Daoy (cell line): ENCODE results near the gene PRDX1. TPM values are rescaled to one million over a fixed set of nuclear protein-coding genes. Genes with fewer than 3 reads are reported as not detected.

Source experiments
- DNase-seq: peaks from one replicate; pipeline ENCODE4 v3.0.0-alpha.2; 2015; ENCODE audit warnings: low read depth
- total RNA-seq: library from RNA; depleted of rRNA; stranded (reverse); fragments of >200 nt; shearing (Covaris generic); gene quantifications from 2 replicates; pipeline ENCODE4 v1.2.3, GENCODE V29; 2014; rRNA removed

PRDX1 gene
- total RNA-seq, 1 experiment from 2014 or later = 791 TPM

DNA sequence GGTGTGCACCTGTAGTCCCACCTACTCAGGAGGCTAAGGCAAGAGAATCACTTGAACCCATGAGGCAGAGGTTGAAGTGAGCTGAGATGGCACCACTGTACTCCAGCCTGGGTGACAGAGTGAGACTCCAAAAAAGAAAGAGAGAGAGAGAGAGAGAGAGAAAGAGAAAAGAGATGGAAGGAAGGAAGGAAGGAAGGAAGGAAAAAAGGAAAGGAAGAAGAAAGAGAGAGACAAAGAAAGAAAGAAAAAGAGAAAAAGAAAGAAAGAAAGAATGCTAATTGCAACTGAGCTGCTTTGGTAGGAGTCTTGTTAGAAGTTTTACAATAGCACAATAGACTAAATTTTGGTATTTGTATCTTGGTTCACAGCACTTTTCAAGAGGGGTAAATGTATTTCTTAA is 56.4 kb downstream of the PRDX1 start:
- DNase-seq = no peak

Other genes starting within 250 kb of the PRDX1 start
- not detected in 2 replicates for gene HPDL, start 195.0 kb downstream of the PRDX1 start, total RNA-seq
- 42.1 and 42.8 TPM in 2 replicates for gene TOE1, start 181.7 kb downstream of the PRDX1 start, total RNA-seq
- 24.1 and 28.0 TPM in 2 replicates for gene MUTYH, start 181.4 kb downstream of the PRDX1 start, total RNA-seq
- gene TESK2, start 30.7 kb downstream of the PRDX1 start, total RNA-seq = 0.45 and 0.91 TPM in 2 replicates
- 1.9 and 3.0 TPM in 2 replicates for gene CCDC163, start 21.8 kb downstream of the PRDX1 start, total RNA-seq
- 10.7 and 19.7 TPM in 2 replicates for gene MMACHC, start 21.6 kb downstream of the PRDX1 start, total RNA-seq
- gene AKR1A1, start 28.9 kb upstream of the PRDX1 start, total RNA-seq = 124 and 150 TPM in 2 replicates
- gene NASP, start 62.2 kb upstream of the PRDX1 start, total RNA-seq = 145 and 155 TPM in 2 replicates
- 1.1 and 1.2 TPM in 2 replicates for gene CCDC17, start 102.2 kb upstream of the PRDX1 start, total RNA-seq
- 112 and 117 TPM in 2 replicates for gene GPBP1L1, start 164.6 kb upstream of the PRDX1 start, total RNA-seq
- 38.1 and 47.9 TPM in 2 replicates for gene TMEM69, start 166.3 kb upstream of the PRDX1 start, total RNA-seq
- gene IPP, start 228.8 kb upstream of the PRDX1 start, total RNA-seq = 9.0 and 9.7 TPM in 2 replicates